Endothelial cell of umbilical vein (primary cell): Measurements from ENCODE around the gene SMIM20. TPM values are rescaled to one million over a fixed set of nuclear protein-coding genes. Genes with fewer than 3 reads are reported as not detected.
A peak's percentile ranks its signal among the peaks of the same experiment; 100 is the strongest.

Experiments
- BruUV-seq: library from RNA; stranded (reverse); fragments of 400-500 nt; replicated peaks from 2 replicates; lab custom pipeline; 2021; lab: Mats Ljungman, UMichigan
- CTCF ChIA-PET: fragments of 300-600, 350-600 bp; sonication (Branson Sonifier 250); formaldehyde crosslinking; loops from one replicate; lab custom pipeline; 2021; ENCODE audit warnings: antibody characterized with exemption, inconsistent platforms; lab: Charles Lee
- POLR2A ChIA-PET: fragments of 300-600, 350-600 bp; sonication (Branson Sonifier 250); formaldehyde crosslinking; loops from one replicate; lab custom pipeline; 2021; ENCODE audit warnings: antibody characterized with exemption, inconsistent platforms; lab: Charles Lee
- DNase-seq: peaks from one replicate; pipeline ENCODE4 v3.0.0-alpha.2; 2011; ENCODE audit warnings: low read depth, low spot score
- FAIRE-seq: peaks from 2 replicates; lab custom pipeline; 2011; peaks lifted over from hg19 to GRCh38; lab: Jason Lieb, UNC
- H2AFZ ChIP-seq: 2 replicates; pipeline ENCODE4 v1.6.0; 2012; ENCODE audit warnings: low read depth, low read length, control low read depth, inconsistent platforms
- H3K27ac ChIP-seq: 2 replicates; pipeline ENCODE4 v1.5.1; 2011; ENCODE audit warnings: low read depth, mild to moderate bottlenecking, control low read depth, low read length, moderate library complexity; ENCODE audit not compliant: insufficient read depth
- H3K27me3 ChIP-seq, 2 experiments: 2 replicates each; pipeline versions ENCODE4 v1.6.0 to v1.6.1; 2011; ENCODE audit warnings: low read length in 2 of 2, mixed read lengths in 1 of 2; ENCODE audit not compliant: control insufficient read depth in 2 of 2, insufficient read depth in 2 of 2
- H3K36me3 ChIP-seq, 2 experiments: 2 replicates in 1 of 2; 3 replicates in 1 of 2; pipeline ENCODE4 v1.5.1; 2011; ENCODE audit warnings: low read length in 2 of 2, mild to moderate bottlenecking in 1 of 2, moderate library complexity in 1 of 2; ENCODE audit not compliant: control insufficient read depth in 2 of 2, insufficient read depth in 2 of 2; ENCODE audit errors: extremely low read depth in 1 of 2
- H3K4me1 ChIP-seq: 3 replicates; pipeline ENCODE4 v1.5.1; 2011; ENCODE audit warnings: mild to moderate bottlenecking, low read length; ENCODE audit not compliant: control insufficient read depth, insufficient read depth; ENCODE audit errors: extremely low read depth
- H3K4me2 ChIP-seq: 2 replicates; pipeline ENCODE4 v1.6.1; 2011; ENCODE audit warnings: low read length, control low read depth, mixed read lengths; ENCODE audit not compliant: insufficient read depth
- H3K4me3 ChIP-seq, 3 experiments: fragments of 200-600 bp in 1 of 3; sonication (generic), shearing (Covaris generic) in 1 of 3; replicated peaks in 1 of 3; 2 replicates each; pipeline ENCODE4 v1.5.1; 2011 to 2016; ENCODE audit warnings: control low read depth in 3 of 3, low read length in 3 of 3, mild to moderate bottlenecking in 2 of 3, inconsistent platforms in 1 of 3, low read depth in 1 of 3, moderate library complexity in 1 of 3; ENCODE audit not compliant: insufficient read depth in 1 of 3
- H3K79me2 ChIP-seq: 2 replicates; pipeline ENCODE4 v1.6.0; 2012; ENCODE audit warnings: low read length, inconsistent platforms; ENCODE audit not compliant: control insufficient read depth, insufficient read depth
- H3K9ac ChIP-seq: replicated peaks from 2 replicates; pipeline ENCODE3; 2011; ENCODE audit warnings: low read length, control low read depth; ENCODE audit not compliant: insufficient read depth; ENCODE audit errors: extremely low read depth
- H3K9me1 ChIP-seq: replicated peaks from 3 replicates; pipeline ENCODE4 v1.6.0; 2011; ENCODE audit warnings: mild to moderate bottlenecking, low read length; ENCODE audit not compliant: control insufficient read depth, insufficient read depth; ENCODE audit errors: extremely low read depth
- H3K9me3 ChIP-seq: replicated peaks from 2 replicates; pipeline ENCODE4 v1.5.1; 2012; ENCODE audit warnings: low read length, inconsistent platforms; ENCODE audit not compliant: control insufficient read depth, insufficient read depth
- H4K20me1 ChIP-seq: replicated peaks from 2 replicates; pipeline ENCODE3; 2011; ENCODE audit warnings: mild to moderate bottlenecking, low read length; ENCODE audit not compliant: control insufficient read depth, insufficient read depth; ENCODE audit errors: extremely low read depth
- EZH2 ChIP-seq: IDR thresholded peaks from 2 replicates; pipeline ENCODE4 v1.6.1; 2012; ENCODE audit warnings: borderline replicate concordance, low read depth, mild to moderate bottlenecking, moderate library complexity, low read length, inconsistent platforms; ENCODE audit not compliant: severe bottlenecking
- FOS ChIP-seq: IDR thresholded peaks from 2 replicates; pipeline ENCODE4 v1.6.1; 2011; ENCODE audit warnings: mild to moderate bottlenecking, low read length, moderate library complexity, borderline replicate concordance; ENCODE audit not compliant: insufficient read depth
- JUN ChIP-seq: IDR thresholded peaks from 2 replicates; pipeline ENCODE4 v1.6.1; 2011; ENCODE audit warnings: borderline replicate concordance, low read depth; ENCODE audit not compliant: insufficient read length, insufficient read depth
- POLR2AphosphoS5 ChIP-seq: IDR thresholded peaks from 2 replicates; pipeline ENCODE4 v1.6.1; 2012; ENCODE audit warnings: low read depth, mild to moderate bottlenecking, control low read depth, low read length, moderate library complexity; ENCODE audit not compliant: insufficient read depth
- dilution Hi-C: fragments of 300-500 bp; cut with MboI; formaldehyde crosslinking; loops from one replicate; pipeline ENCODE4 v1.15.0; 2019; ENCODE audit warnings: low sequenced_read_pairs; ENCODE audit not compliant: extremely low pct_ligation_motif_present
- intact Hi-C: fragments of 100-400 bp; cut with micrococcal nuclease; formaldehyde crosslinking; loops from one replicate; pipeline ENCODE4 v1.10.0; 2022
- polyA plus RNA-seq, 4 experiments: library from polyadenylated mRNA; depleted of rRNA in 3 of 4; stranded (reverse) in 3 of 4; unstranded in 1 of 4; fragments of >200 nt; gene quantifications; 2 replicates each; pipeline versions ENCODE4 v1.2.1 to v1.2.3, GENCODE V29; 2011 to 2012; ENCODE audit warnings: missing spikeins in 1 of 4
- total RNA-seq: library from RNA; stranded (reverse); gene quantifications from 2 replicates; pipeline ENCODE4 v1.2.3, GENCODE V29; 2021

SMIM20 gene
- total and polyA plus RNA-seq, 2 donors (not counting 3 experiments of a cell fraction or from before 2014, with no cell fraction given): 10.2 to 19.2 TPM

DNA sequence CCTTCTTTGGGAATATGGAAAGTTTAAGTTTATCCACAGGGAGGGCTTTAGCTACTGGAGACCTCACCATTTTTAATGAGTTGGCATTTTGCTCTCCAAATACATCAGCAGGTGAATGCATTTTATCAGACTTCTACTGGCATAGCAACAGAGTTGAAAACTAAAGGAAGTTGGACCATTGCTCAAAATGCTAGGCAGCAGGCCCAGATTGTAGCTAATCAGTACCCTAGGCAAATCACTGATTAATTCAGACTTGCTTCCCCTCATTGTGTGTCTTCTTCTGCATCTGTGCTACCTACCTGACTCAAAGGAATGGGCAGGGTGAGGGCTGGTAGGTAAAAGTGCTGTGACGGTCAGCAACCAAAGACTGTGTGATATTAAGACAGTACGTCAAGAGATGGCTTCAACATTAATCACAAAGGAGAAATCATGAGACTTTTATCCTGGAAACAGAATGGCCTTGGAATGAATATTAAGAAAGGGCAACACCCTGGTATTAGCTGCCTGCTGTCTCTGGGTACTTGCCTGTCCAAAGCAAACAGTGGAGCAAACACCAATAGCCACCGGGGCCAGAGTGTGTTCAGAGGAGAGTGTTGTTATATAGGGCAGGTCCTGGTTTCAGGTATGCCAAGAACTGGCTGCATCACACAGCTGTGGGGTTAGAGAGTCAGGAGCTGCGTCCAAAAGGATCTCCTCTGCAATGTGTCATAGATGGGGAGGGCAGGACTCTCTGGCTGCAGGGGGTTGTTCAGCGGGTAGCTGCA lies 17.1 kb upstream of the SMIM20 start:
- intact Hi-C loops: no loop called here
- no peak for DNase-seq
- TF ChIP-seq JUN (no peak), EZH2 (no peak)
- Histone ChIP-seq H3K27ac (no peak overlapping the region), H3K27me3 (no peaks in the 10 kb centered on the region), H3K79me2 (no peaks in the 10 kb centered on the region), H2AFZ (no peak overlapping the region), H3K9me3 (no peaks in the 10 kb centered on the region), H3K4me3 (no peak overlapping the region), H3K4me2 (no peak overlapping the region), H3K36me3 (no peaks in the 10 kb centered on the region), H3K4me1 (no peaks in the 10 kb centered on the region), H3K9ac (no peak overlapping the region), H3K9me1 (no peaks in the 10 kb centered on the region), H4K20me1 (no peaks in the 10 kb centered on the region)
- POLR2A ChIA-PET: no interaction called here
- no TSS peak for BruUV-seq
- CTCF ChIA-PET: no interaction called here
- dilution Hi-C loops: no loop called here
- FAIRE-seq: peak; percentile 4

GRCh38 chr4:25900310-25900709 lies 13.7 kb upstream of the SMIM20 start:
- H3K4me3 ChIP-seq: no peak overlapping the region
- CTCF ChIA-PET: interaction anchor here (1.0 kb wide), 1 partner anchor 11 kb away, joined by 3 read pairs; no protein-coding TSS in a partner anchor
- TF ChIP-seq FOS: peak; percentile 21
- TF ChIP-seq POLR2AphosphoS5: no peak
- FAIRE-seq: no peak
- H2AFZ ChIP-seq: no peak overlapping the region
- H3K4me2 ChIP-seq: no peak overlapping the region
- H3K9ac ChIP-seq: no peak overlapping the region
- no peaks in the 10 kb centered on the region for H3K27me3 ChIP-seq
- H3K27ac ChIP-seq: no peak overlapping the region
- H3K9me1 ChIP-seq: no peaks in the 10 kb centered on the region
- no TSS peak for BruUV-seq
- no peak for DNase-seq
- POLR2A ChIA-PET: no interaction called here
- H3K79me2 ChIP-seq: no peaks in the 10 kb centered on the region
- no peaks in the 10 kb centered on the region for H3K9me3 ChIP-seq
- intact Hi-C loops (no loop called here), dilution Hi-C loops (no loop called here)
- H3K36me3 ChIP-seq: no peaks in the 10 kb centered on the region
- no peaks in the 10 kb centered on the region for H3K4me1 ChIP-seq
- no peaks in the 10 kb centered on the region for H4K20me1 ChIP-seq
